Measurements from ENCODE around the gene FFAR2.

- TF ChIP-seq POLR2A (IDR thresholded peaks at IDR 0.05) (no peak), CTCF (IDR thresholded peaks at IDR 0.05) (no peak)
These were observed 11.5 kb downstream of the FFAR2 start for GRCh38 chr19:35459414-35460082.
